Nephron (organoid): ENCODE results near the gene TPGS1.
A peak's percentile ranks its signal among the peaks of the same experiment; 100 is the strongest.

Experiments
- H3K27ac Mint-ChIP-seq, 3 experiments: 2 replicates each; pipeline ENCODE4 v1.8.0; 2020; ENCODE audit warnings: mixed read lengths in 3 of 3, mild to moderate bottlenecking in 2 of 3, moderate library complexity in 1 of 3
- H3K27me3 Mint-ChIP-seq: 2 replicates; pipeline ENCODE4 v1.8.0; 2021; ENCODE audit warnings: low read depth, mild to moderate bottlenecking, moderate library complexity, mixed read lengths
- H3K36me3 Mint-ChIP-seq: 2 replicates; pipeline ENCODE4 v1.8.0; 2020; ENCODE audit warnings: low read depth, mixed read lengths
- H3K4me1 Mint-ChIP-seq: 2 replicates; pipeline ENCODE4 v1.8.0; 2020; ENCODE audit warnings: mixed read lengths
- H3K4me3 Mint-ChIP-seq, 3 experiments: 2 replicates each; pipeline ENCODE4 v1.8.0; 2020; ENCODE audit warnings: mild to moderate bottlenecking in 3 of 3, mixed read lengths in 3 of 3, moderate library complexity in 2 of 3
- H3K9me3 Mint-ChIP-seq: 2 replicates; pipeline ENCODE4 v1.8.0; 2020; ENCODE audit warnings: mixed read lengths
- TF ChIP-seq, protein P1 (sequence below), 3 experiments: fragments of 200-600 bp; sonication (generic); IDR thresholded peaks; one replicate each; pipeline ENCODE4 v1.5.0; 2021; ENCODE audit warnings: antibody characterized with exemption in 3 of 3; ENCODE audit not compliant: unreplicated experiment in 3 of 3

Gene TPGS1

GRCh38 chr19:538641-539428 lies 31.5 kb downstream of the TPGS1 start:
- TF ChIP-seq, protein P1, sequence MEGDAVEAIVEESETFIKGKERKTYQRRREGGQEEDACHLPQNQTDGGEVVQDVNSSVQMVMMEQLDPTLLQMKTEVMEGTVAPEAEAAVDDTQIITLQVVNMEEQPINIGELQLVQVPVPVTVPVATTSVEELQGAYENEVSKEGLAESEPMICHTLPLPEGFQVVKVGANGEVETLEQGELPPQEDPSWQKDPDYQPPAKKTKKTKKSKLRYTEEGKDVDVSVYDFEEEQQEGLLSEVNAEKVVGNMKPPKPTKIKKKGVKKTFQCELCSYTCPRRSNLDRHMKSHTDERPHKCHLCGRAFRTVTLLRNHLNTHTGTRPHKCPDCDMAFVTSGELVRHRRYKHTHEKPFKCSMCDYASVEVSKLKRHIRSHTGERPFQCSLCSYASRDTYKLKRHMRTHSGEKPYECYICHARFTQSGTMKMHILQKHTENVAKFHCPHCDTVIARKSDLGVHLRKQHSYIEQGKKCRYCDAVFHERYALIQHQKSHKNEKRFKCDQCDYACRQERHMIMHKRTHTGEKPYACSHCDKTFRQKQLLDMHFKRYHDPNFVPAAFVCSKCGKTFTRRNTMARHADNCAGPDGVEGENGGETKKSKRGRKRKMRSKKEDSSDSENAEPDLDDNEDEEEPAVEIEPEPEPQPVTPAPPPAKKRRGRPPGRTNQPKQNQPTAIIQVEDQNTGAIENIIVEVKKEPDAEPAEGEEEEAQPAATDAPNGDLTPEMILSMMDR (IDR thresholded peaks at IDR 0.05; ENCODE audit: unreplicated experiment in 3 of 3), result no peak
- Mint-ChIP-seq H3K4me3 (peak overlapping the region in 1 of 3 experiments; percentile 56), H3K9me3 (no peaks in the 10 kb centered on the region), H3K27me3 (no peaks in the 10 kb centered on the region), H3K27ac (peak overlapping the region in 1 of 3 experiments; percentile 38), H3K4me1 (no peaks in the 10 kb centered on the region), H3K36me3 (peaks cover 18% of the 10 kb centered on the region)

GRCh38 chr19:539429-540030 lies 32.2 kb downstream of the TPGS1 start:
- H3K4me1 Mint-ChIP-seq, result no peaks in the 10 kb centered on the region
- no peaks in the 10 kb centered on the region for H3K27me3 Mint-ChIP-seq
- peaks cover 18% of the 10 kb centered on the region for H3K36me3 Mint-ChIP-seq
- TF ChIP-seq, protein P1 (IDR thresholded peaks at IDR 0.05; ENCODE audit: unreplicated experiment in 3 of 3), result no peak
- H3K9me3 Mint-ChIP-seq, result no peaks in the 10 kb centered on the region
- H3K27ac Mint-ChIP-seq, result no peak overlapping the region
- H3K4me3 Mint-ChIP-seq, result no peak overlapping the region

DNA sequence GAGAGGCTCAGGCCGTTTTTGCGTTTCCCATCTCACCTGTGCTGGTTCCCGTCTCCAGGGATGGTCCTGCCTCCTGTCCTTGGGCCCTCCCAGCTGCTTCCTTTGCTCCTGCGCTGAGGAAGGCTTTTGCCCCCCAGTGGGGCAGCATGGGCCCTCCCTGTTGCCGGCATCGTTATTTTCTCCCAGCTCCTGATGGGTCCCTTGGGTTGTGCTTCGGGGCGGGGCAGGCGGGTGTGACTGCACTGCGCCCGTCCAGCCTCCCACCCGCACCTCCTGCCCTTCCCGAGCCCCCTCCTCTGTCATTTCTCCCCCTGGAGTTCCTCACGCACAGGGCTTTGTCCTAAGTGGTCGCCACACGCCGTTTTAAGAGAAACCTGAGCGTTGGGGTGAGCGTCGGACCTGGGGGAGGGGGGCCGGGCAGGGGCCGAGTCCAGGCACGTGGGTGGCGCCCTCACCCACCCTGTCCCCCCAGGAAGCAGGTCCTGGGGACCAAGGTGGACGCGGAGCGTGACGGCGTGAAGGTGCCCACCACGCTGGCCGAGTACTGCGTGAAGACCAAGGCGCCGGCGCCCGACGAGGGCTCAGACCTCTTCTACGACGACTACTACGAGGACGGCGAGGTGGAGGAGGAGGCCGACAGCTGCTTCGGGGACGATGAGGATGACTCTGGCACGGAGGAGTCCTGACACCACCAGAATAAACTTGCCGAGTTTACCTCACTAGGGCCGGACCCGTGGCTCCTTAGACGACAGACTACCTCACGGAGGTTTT lies 33.8 kb downstream of the TPGS1 start:
- TF ChIP-seq, protein P1 (IDR thresholded peaks at IDR 0.05; ENCODE audit: unreplicated experiment in 3 of 3), result no peak
- no peaks in the 10 kb centered on the region for H3K4me1 Mint-ChIP-seq
- H3K27me3 Mint-ChIP-seq, result no peaks in the 10 kb centered on the region
- H3K4me3 Mint-ChIP-seq, result no peak overlapping the region
- no peak overlapping the region for H3K27ac Mint-ChIP-seq
- H3K36me3 Mint-ChIP-seq, result peaks cover 18% of the 10 kb centered on the region
- H3K9me3 Mint-ChIP-seq, result no peaks in the 10 kb centered on the region

DNA sequence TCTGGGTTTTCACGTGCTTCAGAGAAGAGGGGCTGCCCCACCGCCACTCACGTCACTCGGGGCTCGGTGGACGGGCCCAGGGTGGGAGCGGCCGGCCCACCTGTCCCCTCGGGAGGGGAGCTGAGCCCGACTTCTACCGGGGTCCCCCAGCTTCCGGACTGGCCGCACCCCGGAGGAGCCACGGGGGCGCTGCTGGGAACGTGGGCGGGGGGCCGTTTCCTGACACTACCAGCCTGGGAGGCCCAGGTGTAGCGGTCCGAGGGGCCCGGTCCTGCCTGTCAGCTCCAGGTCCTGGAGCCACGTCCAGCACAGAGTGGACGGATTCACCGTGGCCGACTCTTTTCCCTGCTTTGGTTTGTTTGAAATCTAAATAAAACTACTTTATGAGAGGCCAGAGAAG lies 34.4 kb downstream of the TPGS1 start:
- Mint-ChIP-seq H3K36me3 (peaks cover 18% of the 10 kb centered on the region), H3K4me3 (no peak overlapping the region), H3K9me3 (no peaks in the 10 kb centered on the region), H3K27ac (no peak overlapping the region), H3K27me3 (no peaks in the 10 kb centered on the region), H3K4me1 (no peaks in the 10 kb centered on the region)
- TF ChIP-seq, protein P1 (IDR thresholded peaks at IDR 0.05; ENCODE audit: unreplicated experiment in 3 of 3), result no peak

DNA sequence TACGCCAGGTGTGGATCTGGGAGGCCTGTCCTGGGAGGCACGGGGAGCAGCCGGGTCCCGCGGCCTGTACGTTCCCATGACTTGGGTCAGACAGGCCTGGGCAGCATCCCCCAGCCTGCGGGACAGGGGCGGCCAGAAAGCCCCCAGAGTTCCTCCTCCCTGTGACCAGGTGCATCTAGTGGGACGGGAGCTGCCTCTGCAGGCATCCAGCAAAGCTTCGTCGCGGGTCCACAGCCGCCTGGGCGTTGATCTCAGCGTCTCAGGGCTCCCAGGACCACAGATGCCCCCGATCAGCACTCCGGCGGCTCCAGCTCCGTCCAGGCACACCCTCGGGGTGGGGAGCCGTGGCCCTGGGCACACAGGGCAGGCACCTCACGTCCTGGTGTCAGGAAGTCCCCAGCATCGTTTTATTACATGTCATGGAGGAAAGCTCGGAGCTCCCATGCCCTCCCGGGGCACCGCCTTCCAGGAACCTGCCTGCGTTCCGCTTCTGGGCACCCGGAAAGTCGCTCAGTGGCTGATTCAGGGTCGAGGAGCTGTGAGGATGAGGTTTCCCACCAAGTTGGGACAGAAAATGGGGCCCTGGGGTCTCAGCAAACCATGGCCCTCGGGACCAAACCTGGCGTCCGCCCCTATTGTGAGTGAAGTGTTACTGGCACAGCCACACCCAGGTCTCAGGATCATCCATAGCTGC lies 35.0 kb downstream of the TPGS1 start:
- no peak overlapping the region for H3K27ac Mint-ChIP-seq
- no peak overlapping the region for H3K4me3 Mint-ChIP-seq
- no peaks in the 10 kb centered on the region for H3K4me1 Mint-ChIP-seq
- H3K36me3 Mint-ChIP-seq, result peaks cover 18% of the 10 kb centered on the region
- no peaks in the 10 kb centered on the region for H3K9me3 Mint-ChIP-seq
- no peaks in the 10 kb centered on the region for H3K27me3 Mint-ChIP-seq
- TF ChIP-seq, protein P1 (IDR thresholded peaks at IDR 0.05; ENCODE audit: unreplicated experiment in 3 of 3), result no peak
